GM18909 (cell line): ENCODE data around the gene NR1I2.

Source experiments
- ATAC-seq: cut with Tn5 transposase; IDR thresholded peaks from one replicate; pipeline ENCODE4 v1.9.1; 2021; ENCODE audit warnings: mild to moderate bottlenecking; ENCODE audit not compliant: unreplicated experiment, poor library complexity

NR1I2 gene

DNA sequence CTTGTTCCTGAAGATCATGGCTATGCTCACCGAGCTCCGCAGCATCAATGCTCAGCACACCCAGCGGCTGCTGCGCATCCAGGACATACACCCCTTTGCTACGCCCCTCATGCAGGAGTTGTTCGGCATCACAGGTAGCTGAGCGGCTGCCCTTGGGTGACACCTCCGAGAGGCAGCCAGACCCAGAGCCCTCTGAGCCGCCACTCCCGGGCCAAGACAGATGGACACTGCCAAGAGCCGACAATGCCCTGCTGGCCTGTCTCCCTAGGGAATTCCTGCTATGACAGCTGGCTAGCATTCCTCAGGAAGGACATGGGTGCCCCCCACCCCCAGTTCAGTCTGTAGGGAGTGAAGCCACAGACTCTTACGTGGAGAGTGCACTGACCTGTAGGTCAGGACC, 35.2 kb downstream of the NR1I2 start:
- ATAC-seq, result no peak

DNA sequence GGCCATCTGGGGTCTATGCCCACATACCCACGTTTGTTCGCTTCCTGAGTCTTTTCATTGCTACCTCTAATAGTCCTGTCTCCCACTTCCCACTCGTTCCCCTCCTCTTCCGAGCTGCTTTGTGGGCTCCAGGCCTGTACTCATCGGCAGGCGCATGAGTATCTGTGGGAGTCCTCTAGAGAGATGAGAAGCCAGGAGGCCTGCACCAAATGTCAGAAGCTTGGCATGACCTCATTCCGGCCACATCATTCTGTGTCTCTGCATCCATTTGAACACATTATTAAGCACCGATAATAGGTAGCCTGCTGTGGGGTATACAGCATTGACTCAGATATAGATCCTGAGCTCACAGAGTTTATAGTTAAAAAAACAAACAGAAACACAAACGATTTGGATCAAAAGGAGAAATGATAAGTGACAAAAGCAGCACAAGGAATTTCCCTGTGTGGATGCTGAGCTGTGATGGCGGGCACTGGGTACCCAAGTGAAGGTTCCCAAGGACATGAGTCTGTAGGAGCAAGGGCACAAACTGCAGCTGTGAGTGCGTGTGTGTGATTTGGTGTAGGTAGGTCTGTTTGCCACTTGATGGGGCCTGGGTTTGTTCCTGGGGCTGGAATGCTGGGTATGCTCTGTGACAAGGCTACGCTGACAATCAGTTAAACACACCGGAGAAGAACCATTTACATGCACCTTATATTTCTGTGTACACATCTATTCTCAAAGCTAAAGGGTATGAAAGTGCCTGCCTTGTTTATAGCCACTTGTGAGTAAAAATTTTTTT, 35.9 kb downstream of the NR1I2 start:
- no peak for ATAC-seq

- no peak for ATAC-seq
Measured at GRCh38 chr3:119818937-119819336, 37.0 kb downstream of the NR1I2 start.

GRCh38 chr3:119819806-119820205, 37.9 kb downstream of the NR1I2 start:
- ATAC-seq, result no peak

- ATAC-seq, result no peak
Measured at GRCh38 chr3:119825820-119826219, 43.9 kb downstream of the NR1I2 start.

DNA sequence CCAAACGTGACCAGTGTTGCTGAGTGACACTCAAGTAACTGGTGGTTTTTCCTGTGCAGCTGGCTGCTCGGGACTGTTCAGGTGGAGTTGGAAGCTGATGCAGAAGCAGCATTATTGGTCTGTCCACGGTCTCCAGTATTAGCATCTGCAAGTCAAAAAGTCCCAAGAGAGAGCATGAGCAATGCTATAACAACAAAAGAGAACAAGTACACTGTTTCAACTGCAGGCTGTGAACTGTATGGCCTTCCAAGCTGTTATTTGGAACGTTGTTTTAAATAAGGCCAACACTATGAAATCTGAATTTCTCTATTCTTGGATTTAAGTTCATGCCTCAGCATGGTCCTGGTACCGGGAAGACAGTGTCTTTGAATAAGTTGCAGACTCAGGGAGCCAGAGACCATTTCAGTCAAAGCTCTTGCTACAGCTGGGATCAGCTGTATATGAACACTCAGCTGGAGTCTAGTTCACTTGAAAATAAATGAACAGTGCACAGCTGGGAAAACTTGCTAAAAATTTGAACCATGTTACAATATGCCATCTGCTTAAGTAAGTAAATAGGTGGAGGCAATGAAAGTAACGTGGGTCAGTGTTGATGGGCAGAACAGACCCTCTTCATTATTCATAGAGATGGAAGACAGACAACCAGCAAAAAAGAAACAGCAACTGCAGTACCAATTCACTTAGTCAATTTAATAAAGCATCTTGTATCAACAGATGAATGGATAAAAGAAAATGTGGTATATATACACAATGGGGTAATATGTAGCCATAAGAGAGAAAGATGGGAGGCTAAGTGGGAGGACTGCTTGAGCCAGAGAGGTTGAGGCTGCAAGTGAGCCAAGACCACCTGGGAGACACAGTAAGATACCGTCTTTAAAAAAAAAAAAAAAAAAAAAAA, 45.1 kb downstream of the NR1I2 start:
- ATAC-seq, result no peak

GRCh38 chr3:119829420-119829819, 47.5 kb downstream of the NR1I2 start:
- no peak for ATAC-seq

DNA sequence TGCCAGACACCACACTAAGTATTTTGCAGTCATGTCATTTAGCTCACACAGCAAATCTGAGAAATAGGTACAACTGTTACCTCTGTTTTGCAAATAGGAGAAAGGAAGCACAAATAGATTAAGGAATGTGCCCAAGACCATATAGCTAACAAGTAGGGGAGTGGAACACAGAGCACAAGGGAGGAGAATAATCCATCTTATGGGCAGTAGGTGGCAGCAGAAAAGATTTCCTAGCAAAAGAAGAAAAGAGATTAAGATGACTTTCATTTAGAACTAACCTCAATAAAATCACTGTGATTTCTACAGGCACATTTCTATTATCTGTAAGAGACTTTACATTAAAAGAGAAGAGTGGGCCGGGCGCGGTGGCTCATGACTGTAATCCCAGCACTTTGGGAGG, 49.1 kb downstream of the NR1I2 start:
- no peak for ATAC-seq

DNA sequence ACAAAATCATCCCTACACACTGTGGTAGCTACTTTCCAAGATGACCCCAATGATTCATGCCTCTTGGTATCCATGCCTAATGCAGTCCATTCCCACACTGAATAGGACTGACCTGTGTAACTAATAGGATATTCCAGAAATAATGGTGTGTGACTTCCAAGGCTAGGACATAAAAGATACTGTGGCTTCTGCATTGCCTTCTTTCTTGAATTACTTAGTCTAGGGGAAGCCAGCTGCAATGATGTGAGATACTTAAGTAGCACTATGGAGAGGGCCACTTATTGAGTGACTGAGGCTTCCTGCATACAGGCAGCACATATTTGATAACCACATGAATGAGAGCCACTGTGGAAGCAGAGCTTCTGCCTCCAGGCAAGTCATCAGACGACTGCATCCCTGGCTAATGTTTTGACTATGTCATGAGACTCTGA, 50.1 kb downstream of the NR1I2 start:
- no peak for ATAC-seq

GRCh38 chr3:119834754-119835370, 53.0 kb downstream of the NR1I2 start:
- ATAC-seq, result no peak

GRCh38 chr3:119835556-119835955, 53.7 kb downstream of the NR1I2 start:
- ATAC-seq, result no peak

GRCh38 chr3:119841808-119842471, 60.0 kb downstream of the NR1I2 start:
- no peak for ATAC-seq

DNA sequence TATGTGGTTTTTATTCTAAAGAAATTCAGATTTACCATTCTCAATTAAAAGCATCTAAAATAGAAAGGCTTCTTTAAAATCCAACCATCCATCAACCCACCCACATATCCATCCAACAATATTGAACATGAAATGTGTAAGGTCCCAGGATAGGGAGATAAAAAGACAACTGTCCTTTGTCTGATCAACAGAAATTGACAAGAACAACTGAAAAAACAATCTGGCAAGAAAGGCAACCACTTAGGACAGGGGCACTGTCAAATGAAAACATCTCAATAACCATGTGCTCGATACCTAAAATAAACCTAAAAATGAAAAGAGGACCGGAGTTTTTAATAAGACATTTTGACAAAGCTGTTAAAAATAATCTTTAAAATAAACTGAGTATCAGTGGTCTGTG, 67.2 kb downstream of the NR1I2 start:
- no peak for ATAC-seq

DNA sequence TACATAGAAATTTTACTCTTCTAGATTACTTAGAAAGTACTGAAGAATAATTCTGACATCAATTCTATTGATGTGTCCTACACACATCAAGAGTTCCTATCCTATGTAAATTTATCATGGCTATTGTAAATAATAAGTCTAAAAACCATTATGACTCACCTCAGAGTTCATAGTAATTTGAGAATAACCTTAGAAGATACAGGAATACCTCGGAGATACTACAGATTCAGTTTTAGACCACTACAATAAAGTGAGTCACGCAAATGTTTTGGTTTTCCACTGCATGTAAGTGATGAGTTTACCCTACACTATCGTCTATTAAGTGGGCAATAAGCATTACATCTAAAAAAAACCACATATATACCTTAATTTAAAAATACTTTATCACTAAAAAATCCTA, 74.8 kb downstream of the NR1I2 start:
- ATAC-seq, result no peak

DNA sequence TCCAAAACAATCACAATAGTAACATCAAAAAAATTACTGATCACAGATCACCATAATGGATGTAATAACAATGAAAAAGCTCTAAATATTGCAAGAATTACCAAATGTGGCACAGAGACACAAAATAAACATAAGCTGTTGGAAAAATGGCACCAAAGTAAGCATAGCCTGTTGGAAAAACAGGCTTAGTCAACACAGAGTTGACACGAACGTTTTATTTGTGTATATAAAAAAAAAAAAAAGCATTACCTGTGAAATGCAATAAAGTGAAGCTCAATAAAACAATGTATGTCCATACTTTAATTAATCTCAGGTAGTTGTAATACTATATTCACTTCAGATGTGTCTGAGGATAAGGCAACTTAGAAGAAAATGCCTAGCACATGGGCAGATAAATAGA, 77.1 kb downstream of the NR1I2 start:
- ATAC-seq, result no peak

DNA sequence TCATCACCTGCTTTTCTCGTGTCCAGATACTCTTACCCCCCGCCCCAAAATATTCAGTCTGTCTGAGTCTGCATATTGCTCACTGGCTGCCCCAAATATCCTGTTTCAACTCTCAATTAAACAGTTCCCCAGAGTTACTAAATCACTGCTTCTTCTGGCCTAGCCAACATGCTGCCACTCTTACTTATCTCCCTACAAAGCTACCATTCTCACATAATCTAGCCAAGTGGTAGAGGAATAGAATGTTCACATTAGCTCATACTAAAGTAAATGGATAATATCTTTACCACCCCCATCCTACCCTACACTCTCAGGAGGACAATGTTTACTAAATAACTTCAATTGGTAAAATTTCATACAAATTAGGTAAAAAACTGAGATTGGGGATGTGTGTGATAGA, 77.8 kb downstream of the NR1I2 start:
- no peak for ATAC-seq

DNA sequence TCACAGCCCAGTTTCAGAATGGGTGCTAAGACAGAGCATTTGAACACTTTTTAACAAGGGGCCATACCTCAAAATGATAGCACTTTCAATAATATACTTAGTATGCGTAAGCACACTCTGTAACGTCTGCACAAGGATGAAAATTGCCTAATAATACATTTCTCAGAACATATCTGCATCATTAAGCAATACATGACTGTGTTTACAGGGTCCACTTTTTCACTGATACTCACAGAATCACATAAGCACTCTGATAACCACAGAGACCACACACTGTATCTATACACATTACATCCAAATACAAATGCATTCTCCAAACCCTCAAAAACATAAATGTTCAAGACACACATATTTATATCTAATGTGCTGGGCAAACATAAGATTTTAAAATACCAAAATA, 79.8 kb downstream of the NR1I2 start:
- ATAC-seq, result no peak

GRCh38 chr3:119862616-119863015, 80.7 kb downstream of the NR1I2 start:
- ATAC-seq, result no peak

- no peak for ATAC-seq
Measured at GRCh38 chr3:119864476-119864875, 82.6 kb downstream of the NR1I2 start.
